Activated CD8-positive, alpha-beta T cell treated with anti-CD3 and anti-CD28 coated beads for 36 hours (primary cell): ENCODE data around the gene DLX3. TPM values are rescaled to one million over a fixed set of nuclear protein-coding genes. Genes with fewer than 3 reads are reported as not detected.

ENCODE experiments used
- ATAC-seq: fragments of 200-7000 bp; cut with Tn5 transposase; one replicate; pipeline ENCODE4 v1.10.0; 2021; ENCODE audit warnings: mild to moderate bottlenecking, moderate library complexity
- CTCF ChIA-PET: fragments of 350-600 bp; sonication (Branson Sonifier 250); formaldehyde crosslinking; loops from one replicate; lab custom pipeline; 2021; ENCODE audit warnings: antibody characterized with exemption; lab: Charles Lee
- POLR2A ChIA-PET: fragments of 350-600 bp; sonication (Branson Sonifier 250); formaldehyde crosslinking; loops from one replicate; lab custom pipeline; 2021; ENCODE audit warnings: antibody characterized with exemption; lab: Charles Lee
- DNase-seq: peaks from one replicate; pipeline ENCODE4 v3.0.0-alpha.2; 2020
- H3K27ac Mint-ChIP-seq: one replicate; pipeline ENCODE4 v1.8.0; 2021; ENCODE audit warnings: mild to moderate bottlenecking, mixed read lengths
- H3K27me3 Mint-ChIP-seq: one replicate; pipeline ENCODE4 v1.8.0; 2021; ENCODE audit warnings: mixed read lengths
- H3K36me3 Mint-ChIP-seq: one replicate; pipeline ENCODE4 v1.8.0; 2021; ENCODE audit warnings: low read depth, mixed read lengths
- H3K4me1 Mint-ChIP-seq: one replicate; pipeline ENCODE4 v1.8.0; 2021; ENCODE audit warnings: low read depth, mixed read lengths
- H3K4me3 Mint-ChIP-seq: one replicate; pipeline ENCODE4 v1.8.0; 2021; ENCODE audit warnings: mild to moderate bottlenecking, moderate library complexity, mixed read lengths
- H3K9me3 Mint-ChIP-seq: one replicate; pipeline ENCODE4 v1.8.0; 2021; ENCODE audit warnings: mixed read lengths
- intact Hi-C: fragments of 100-400 bp; cut with micrococcal nuclease; formaldehyde crosslinking; loops from one replicate; pipeline ENCODE4 v1.10.0; 2022
- total RNA-seq, 2 experiments: library from RNA; stranded (reverse); gene quantifications; one replicate each; pipeline ENCODE4 v1.2.3, GENCODE V29; 2021
- TF ChIP-seq, protein P1 (sequence below): fragments of 200-600 bp; IDR thresholded peaks from one replicate; pipeline ENCODE4 v1.8.0; 2022; ENCODE audit warnings: antibody characterized with exemption, mild to moderate bottlenecking

The DLX3 gene
- total RNA-seq, 2 experiments from 2014 or later: not detected

DNA sequence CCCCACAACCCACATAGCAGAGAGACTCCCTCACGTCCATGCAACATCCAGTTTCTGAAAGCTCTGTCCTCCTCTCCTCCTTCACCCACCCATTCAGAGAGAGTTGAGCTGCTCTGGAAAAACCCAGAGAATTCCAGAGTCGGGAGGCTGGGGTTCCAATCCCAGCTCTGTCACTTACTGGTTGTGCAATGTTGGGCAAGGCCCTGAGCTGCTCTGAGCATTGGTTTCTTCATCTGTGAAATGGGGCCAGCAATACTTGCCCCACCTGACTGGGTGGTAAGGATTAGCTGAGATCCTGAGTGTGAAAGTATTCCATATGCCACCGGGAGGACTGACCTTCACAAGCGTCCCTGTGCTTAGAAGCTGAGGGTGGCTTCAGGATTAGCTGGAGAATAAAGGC is 38.2 kb downstream of the DLX3 start:
- H3K27me3 Mint-ChIP-seq: peaks cover 17% of the 10 kb centered on the region
- no peak for ATAC-seq
- H3K9me3 Mint-ChIP-seq: no peaks in the 10 kb centered on the region
- TF ChIP-seq, protein P1, sequence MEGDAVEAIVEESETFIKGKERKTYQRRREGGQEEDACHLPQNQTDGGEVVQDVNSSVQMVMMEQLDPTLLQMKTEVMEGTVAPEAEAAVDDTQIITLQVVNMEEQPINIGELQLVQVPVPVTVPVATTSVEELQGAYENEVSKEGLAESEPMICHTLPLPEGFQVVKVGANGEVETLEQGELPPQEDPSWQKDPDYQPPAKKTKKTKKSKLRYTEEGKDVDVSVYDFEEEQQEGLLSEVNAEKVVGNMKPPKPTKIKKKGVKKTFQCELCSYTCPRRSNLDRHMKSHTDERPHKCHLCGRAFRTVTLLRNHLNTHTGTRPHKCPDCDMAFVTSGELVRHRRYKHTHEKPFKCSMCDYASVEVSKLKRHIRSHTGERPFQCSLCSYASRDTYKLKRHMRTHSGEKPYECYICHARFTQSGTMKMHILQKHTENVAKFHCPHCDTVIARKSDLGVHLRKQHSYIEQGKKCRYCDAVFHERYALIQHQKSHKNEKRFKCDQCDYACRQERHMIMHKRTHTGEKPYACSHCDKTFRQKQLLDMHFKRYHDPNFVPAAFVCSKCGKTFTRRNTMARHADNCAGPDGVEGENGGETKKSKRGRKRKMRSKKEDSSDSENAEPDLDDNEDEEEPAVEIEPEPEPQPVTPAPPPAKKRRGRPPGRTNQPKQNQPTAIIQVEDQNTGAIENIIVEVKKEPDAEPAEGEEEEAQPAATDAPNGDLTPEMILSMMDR: no peak
- no peak overlapping the region for H3K4me3 Mint-ChIP-seq
- CTCF ChIA-PET: interaction anchor here (1.1 to 5.3 kb wide), 6 partner anchors 17 to 389 kb away, joined by 3 to 62 read pairs (median 4); partner anchors contain the start of gene DLX3
- no peaks in the 10 kb centered on the region for H3K36me3 Mint-ChIP-seq
- no peak overlapping the region for H3K27ac Mint-ChIP-seq
- intact Hi-C loops: no loop called here
- no peaks in the 10 kb centered on the region for H3K4me1 Mint-ChIP-seq
- POLR2A ChIA-PET: interaction anchor here (0.6 to 1.8 kb wide), 3 partner anchors 9 to 19 kb away, joined by 3 to 4 read pairs (median 3); no protein-coding TSS in a partner anchor
- DNase-seq: no peak

DNA sequence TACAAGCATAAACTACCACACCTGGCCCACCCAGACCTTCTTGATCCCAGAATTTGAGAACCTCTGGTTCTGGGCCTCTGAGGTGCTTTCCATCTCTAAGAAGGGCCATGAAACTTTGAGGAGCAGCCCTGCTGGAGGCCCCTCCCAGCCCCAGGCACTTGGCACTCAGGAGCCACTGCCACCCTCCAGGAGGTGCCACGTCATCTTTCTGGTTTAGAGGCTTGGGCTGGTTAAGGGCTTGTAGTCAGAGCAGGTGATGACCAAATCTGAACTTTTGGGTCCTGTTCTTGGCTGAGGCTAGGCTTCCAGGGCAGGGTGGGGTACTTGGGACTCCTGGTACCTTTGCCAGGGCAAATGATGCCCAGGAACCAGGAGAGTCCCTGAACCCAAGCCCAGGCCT is 39.9 kb downstream of the DLX3 start:
- POLR2A ChIA-PET: no interaction called here
- no peak for ATAC-seq

DNA sequence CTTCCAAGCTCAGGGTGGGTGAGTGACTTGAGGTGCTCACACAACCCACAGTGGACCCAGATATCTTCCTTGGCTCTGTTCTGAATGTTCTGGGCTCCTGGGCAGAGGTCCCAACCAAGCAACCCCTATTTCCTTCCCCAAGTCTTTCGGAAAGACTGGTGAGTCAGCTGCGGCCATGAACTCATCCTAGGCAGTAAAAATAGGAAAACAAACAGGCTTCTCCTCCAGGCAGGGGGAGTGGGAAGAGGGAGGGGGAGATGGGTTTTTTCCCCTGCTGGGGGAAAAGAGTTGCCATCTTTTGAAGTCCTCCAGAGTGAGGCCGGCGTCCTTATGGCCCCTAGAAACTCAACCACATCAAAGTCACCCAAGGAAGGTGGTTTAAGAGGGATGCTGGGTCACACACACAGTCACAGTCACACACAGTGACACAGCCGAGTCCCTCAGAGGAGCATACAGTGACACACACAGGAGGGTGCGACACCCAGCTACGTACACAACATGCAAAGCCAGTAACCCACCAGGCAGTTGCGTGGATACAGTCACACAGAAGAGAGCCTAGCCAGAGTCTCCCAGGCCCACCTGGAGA is 42.0 kb downstream of the DLX3 start:
- intact Hi-C loops: loop anchor here (2.0 kb wide), 1 partner anchor 44 kb away; no protein-coding TSS in a partner anchor
- no peak for ATAC-seq
- CTCF ChIA-PET: interaction anchor here (0.7 to 5.2 kb wide), 39 partner anchors 8 to 230 kb away, joined by 3 to 169 read pairs (median 5); partner anchors contain the start of genes DLX3 and PDK2

More for the DNA sequence above, 39.9 kb downstream of the DLX3 start:
- H3K9me3 Mint-ChIP-seq: no peaks in the 10 kb centered on the region
- CTCF ChIA-PET: interaction anchor here (5.3 kb wide), 1 partner anchor 42 kb away, joined by 62 read pairs; the partner anchor contains the start of gene DLX3
- no peak overlapping the region for H3K27ac Mint-ChIP-seq
- H3K36me3 Mint-ChIP-seq: no peaks in the 10 kb centered on the region
- intact Hi-C loops: no loop called here
- no peak overlapping the region for H3K4me3 Mint-ChIP-seq
- H3K27me3 Mint-ChIP-seq: peaks cover 26% of the 10 kb centered on the region
- TF ChIP-seq, protein P1: no peak
- no peak for DNase-seq
- no peaks in the 10 kb centered on the region for H3K4me1 Mint-ChIP-seq

DNA sequence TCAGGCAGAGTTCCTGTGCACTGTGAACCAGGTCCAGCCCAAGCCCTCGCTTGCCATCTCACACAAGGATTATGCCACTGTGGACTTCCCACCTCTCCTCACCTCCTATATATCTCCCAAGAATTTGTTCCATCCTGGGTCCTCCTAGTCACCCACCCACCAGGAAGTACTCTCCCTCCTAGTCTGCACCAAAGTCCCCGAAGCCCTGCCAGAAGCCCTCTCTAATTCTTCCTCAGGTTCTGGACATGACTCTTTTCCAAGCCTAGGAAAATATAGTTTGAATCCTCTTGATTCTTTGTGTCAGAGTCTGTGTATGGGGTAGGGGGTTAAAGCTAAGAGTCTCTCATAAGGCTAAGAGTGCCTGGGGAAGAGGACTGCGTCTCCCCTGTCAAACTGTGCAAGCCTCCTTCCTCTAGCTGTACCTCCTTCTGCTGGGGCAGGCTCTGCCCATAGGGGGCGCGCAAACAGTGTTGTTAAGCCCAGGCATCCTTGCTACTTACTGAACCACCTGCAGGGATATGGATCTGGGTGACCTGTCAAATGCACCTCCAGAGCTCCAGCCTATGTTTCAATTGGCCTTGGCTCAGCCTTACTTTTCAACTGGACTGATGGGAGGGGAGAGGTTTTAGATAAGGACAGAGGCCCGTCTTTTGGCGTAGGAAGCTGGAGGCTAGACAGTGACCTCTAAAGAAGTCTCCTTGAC is 42.7 kb downstream of the DLX3 start:
- DNase-seq (peak; percentile 95), ATAC-seq (peak; percentile 98)
- H3K4me3 Mint-ChIP-seq: no peak overlapping the region
- H3K9me3 Mint-ChIP-seq: no peaks in the 10 kb centered on the region
- ChIA-PET CTCF (interaction anchor here (0.7 to 5.2 kb wide), 47 partner anchors 8 to 230 kb away, joined by 3 to 169 read pairs (median 4); partner anchors contain the start of genes DLX3 and PDK2), POLR2A (interaction anchor here (1.1 to 1.8 kb wide), 4 partner anchors 41 to 86 kb away, joined by 3 to 6 read pairs (median 4); no protein-coding TSS in a partner anchor)
- H3K36me3 Mint-ChIP-seq: no peaks in the 10 kb centered on the region
- H3K27ac Mint-ChIP-seq: no peak overlapping the region
- H3K4me1 Mint-ChIP-seq: no peaks in the 10 kb centered on the region
- TF ChIP-seq, protein P1: peak; percentile 87
- H3K27me3 Mint-ChIP-seq: peaks cover 36% of the 10 kb centered on the region
- intact Hi-C loops: loop anchor here (2.0 kb wide), 1 partner anchor 44 kb away; no protein-coding TSS in a partner anchor

More for the DNA sequence above, 42.0 kb downstream of the DLX3 start:
- Mint-ChIP-seq H3K4me3 (no peak overlapping the region), H3K4me1 (no peaks in the 10 kb centered on the region), H3K36me3 (no peaks in the 10 kb centered on the region), H3K27ac (no peak overlapping the region), H3K27me3 (peaks cover 36% of the 10 kb centered on the region), H3K9me3 (no peaks in the 10 kb centered on the region)
- POLR2A ChIA-PET: interaction anchor here (1.1 to 1.8 kb wide), 4 partner anchors 40 to 87 kb away, joined by 3 to 6 read pairs (median 4); no protein-coding TSS in a partner anchor
- no peak for DNase-seq
- TF ChIP-seq, protein P1: no peak
